Measurements from ENCODE around the gene CACNB1. TPM values are rescaled to one million over a fixed set of nuclear protein-coding genes. Genes with fewer than 3 reads are reported as not detected.

CACNB1 gene
- total RNA-seq, 1 experiment from 2014 or later, result 9.1 TPM

Other genes starting within 250 kb of the CACNB1 start
- gene FBXO47, start 230.3 kb downstream of the CACNB1 start, total RNA-seq (2014; rRNA removed; shearing (Covaris generic); ENCODE audit: low replicate concordance), result not detected in 2 replicates
- gene PLXDC1, start 46.0 kb downstream of the CACNB1 start, total RNA-seq (2014; rRNA removed; shearing (Covaris generic); ENCODE audit: low replicate concordance), result not detected in 2 replicates
- not detected in 2 replicates for gene ARL5C, start 31.5 kb downstream of the CACNB1 start, total RNA-seq (2014; rRNA removed; shearing (Covaris generic); ENCODE audit: low replicate concordance)
- gene RPL19, start 2.6 kb upstream of the CACNB1 start, total RNA-seq (2014; rRNA removed; shearing (Covaris generic); ENCODE audit: low replicate concordance), result 2,922 and 4,663 TPM in 2 replicates
- gene STAC2, start 28.3 kb upstream of the CACNB1 start, total RNA-seq (2014; rRNA removed; shearing (Covaris generic); ENCODE audit: low replicate concordance), result not detected in 2 replicates
- gene FBXL20, start 204.0 kb upstream of the CACNB1 start, total RNA-seq (2014; rRNA removed; shearing (Covaris generic); ENCODE audit: low replicate concordance), result 14.3 and 27.0 TPM in 2 replicates

Data from Karpas-422 (cell line).